HG03457 (cell line): ENCODE data around the gene C14orf132.
"Not testable (repeated sequence)": the region's sequence is repeated elsewhere in the genome, so short reads cannot be mapped to it uniquely, and the experiment has no call there.

Experiments used
- ATAC-seq: cut with Tn5 transposase; IDR thresholded peaks from one replicate; pipeline ENCODE4 v1.9.1; 2021; ENCODE audit warnings: moderate number of reproducible peaks; ENCODE audit not compliant: unreplicated experiment

Gene C14orf132

GRCh38 chr14:96058576-96059200 lies 19.5 kb downstream of the C14orf132 start:
- ATAC-seq: no peak

GRCh38 chr14:96059519-96060135 lies 20.5 kb downstream of the C14orf132 start:
- ATAC-seq: no peak

GRCh38 chr14:96060186-96060933 lies 21.2 kb downstream of the C14orf132 start:
- no peak for ATAC-seq

GRCh38 chr14:96062010-96062409 lies 22.8 kb downstream of the C14orf132 start:
- no peak for ATAC-seq

GRCh38 chr14:96062506-96062905 lies 23.3 kb downstream of the C14orf132 start:
- ATAC-seq: no peak

- ATAC-seq: no peak
Measured at GRCh38 chr14:96064866-96065265, 25.7 kb downstream of the C14orf132 start.

GRCh38 chr14:96065661-96066459 lies 26.7 kb downstream of the C14orf132 start:
- ATAC-seq: no peak

- ATAC-seq: no peak
Measured at GRCh38 chr14:96066976-96067375, 27.8 kb downstream of the C14orf132 start.

GRCh38 chr14:96067985-96068930 lies 29.1 kb downstream of the C14orf132 start:
- no peak for ATAC-seq

GRCh38 chr14:96069421-96069820 lies 30.3 kb downstream of the C14orf132 start:
- no peak for ATAC-seq

GRCh38 chr14:96071561-96071960 lies 32.4 kb downstream of the C14orf132 start:
- no peak for ATAC-seq

GRCh38 chr14:96072076-96072475 lies 32.9 kb downstream of the C14orf132 start:
- ATAC-seq: no peak

GRCh38 chr14:96072746-96073145 lies 33.6 kb downstream of the C14orf132 start:
- ATAC-seq: no peak

GRCh38 chr14:96073260-96074039 lies 34.3 kb downstream of the C14orf132 start:
- ATAC-seq: not testable (repeated sequence)

GRCh38 chr14:96077983-96078624 lies 38.9 kb downstream of the C14orf132 start:
- no peak for ATAC-seq

- ATAC-seq: no peak
Measured at GRCh38 chr14:96078625-96079016, 39.5 kb downstream of the C14orf132 start.

- ATAC-seq: no peak
Measured at GRCh38 chr14:96079066-96079465, 39.9 kb downstream of the C14orf132 start.

GRCh38 chr14:96080571-96080970 lies 41.4 kb downstream of the C14orf132 start:
- ATAC-seq: no peak

- no peak for ATAC-seq
Measured at GRCh38 chr14:96081224-96081623, 42.1 kb downstream of the C14orf132 start.
